Measurements from ENCODE around the gene BAK1.

Gene BAK1

GRCh38 chr6:33592595-33593413 lies 12.7 kb upstream of the BAK1 start:
- peak overlapping the region; percentile 81 to 99 (median 96) for H3K4me2 ChIP-seq
- H4K20me1 ChIP-seq: peaks cover 0 to 11% (median 0%) of the 10 kb centered on the region in 11 experiments; a peak in 3 of 22 replicates
- peak overlapping the region in 9 of 10 experiments; percentile 20 to 62 (median 41); a peak in 15 of 20 replicates for H3K4me3 ChIP-seq
- H3K9me3 ChIP-seq (replicated peaks in 1 of 11): no peaks in the 10 kb centered on the region
- TF ChIP-seq Cebpa-rat (IDR thresholded peaks at IDR 0.05): no peak
- peak overlapping the region in 9 of 11 experiments; percentile 9 to 62 (median 51); a peak in 13 of 22 replicates for H3K27ac ChIP-seq
- H3K4me1 ChIP-seq: peaks cover 32 to 92% (median 66%) of the 10 kb centered on the region in 10 experiments
- H3K9ac ChIP-seq: peak overlapping the region in 9 of 11 experiments; percentile 5 to 54 (median 41); a peak in 14 of 22 replicates
- H3K27me3 ChIP-seq: peaks cover 0 to 12% (median 0%) of the 10 kb centered on the region in 11 experiments; a peak in 3 of 22 replicates
- H3K36me3 ChIP-seq: no peaks in the 10 kb centered on the region

- peak overlapping the region in 3 of 10 experiments; percentile 41 to 56 (median 45); a peak in 5 of 20 replicates for H3K4me3 ChIP-seq
- no peaks in the 10 kb centered on the region for H3K36me3 ChIP-seq
- H3K9me3 ChIP-seq (replicated peaks in 1 of 11): no peaks in the 10 kb centered on the region
- no peak for TF ChIP-seq Cebpa-rat (IDR thresholded peaks at IDR 0.05)
- H3K27ac ChIP-seq: peak overlapping the region in 5 of 11 experiments; percentile 23 to 61 (median 51); a peak in 8 of 22 replicates
- peaks cover 32 to 88% (median 65%) of the 10 kb centered on the region in 10 experiments for H3K4me1 ChIP-seq
- H3K27me3 ChIP-seq: peaks cover 0 to 12% (median 0%) of the 10 kb centered on the region in 11 experiments; a peak in 3 of 22 replicates
- peaks cover 0 to 11% (median 0%) of the 10 kb centered on the region in 11 experiments; a peak in 3 of 22 replicates for H4K20me1 ChIP-seq
- peak overlapping the region in 1 of 11 experiments; percentile 20; a peak in 2 of 22 replicates for H3K9ac ChIP-seq
- H3K4me2 ChIP-seq: peak overlapping the region; percentile 81 to 99 (median 96)
These were observed 12.2 kb upstream of the BAK1 start for GRCh38 chr6:33592280-33592594.

DNA sequence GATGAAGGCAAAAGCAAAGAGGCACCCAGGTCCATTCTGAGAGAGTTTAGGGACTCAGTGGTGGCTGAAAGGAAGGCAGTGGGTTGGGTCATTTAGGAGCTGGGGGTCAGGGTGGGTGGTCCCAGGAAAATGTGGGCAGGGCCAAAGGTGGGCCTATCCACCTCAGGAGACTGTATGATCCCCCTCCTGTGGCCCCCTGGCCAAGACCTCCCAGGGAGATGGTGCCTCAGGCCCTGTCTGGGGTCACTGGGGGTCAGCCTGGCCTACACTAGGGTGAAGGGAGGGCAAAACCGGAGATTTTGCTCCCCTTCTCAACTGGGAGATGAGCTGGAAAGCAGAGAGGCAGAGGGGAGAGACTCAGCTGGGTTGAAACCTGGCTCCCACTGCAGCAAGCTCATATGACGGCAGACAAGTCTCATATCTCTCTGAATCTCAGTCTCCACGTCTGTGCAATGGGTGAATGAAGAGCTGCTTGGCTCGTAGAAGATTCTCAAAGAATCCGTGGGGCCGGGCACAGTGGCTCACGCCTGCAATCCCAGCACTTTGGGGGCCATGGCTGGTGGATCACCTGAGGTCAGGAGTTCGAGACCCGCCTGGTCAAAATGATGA lies 11.5 kb upstream of the BAK1 start:
- Histone ChIP-seq H4K20me1 (peaks cover 0 to 11% (median 0%) of the 10 kb centered on the region in 11 experiments; a peak in 3 of 22 replicates), H3K9me3 (replicated peaks in 1 of 11) (no peaks in the 10 kb centered on the region), H3K4me1 (peaks cover 27 to 83% (median 58%) of the 10 kb centered on the region in 10 experiments), H3K27ac (peak overlapping the region in 5 of 11 experiments; percentile 11 to 61 (median 54); a peak in 7 of 22 replicates), H3K9ac (peak overlapping the region in 1 of 11 experiments; percentile 44; a peak in 1 of 22 replicates), H3K4me2 (peak overlapping the region in 10 of 11 experiments; percentile 57 to 98 (median 95); a peak in 18 of 22 replicates), H3K27me3 (peaks cover 0 to 12% (median 0%) of the 10 kb centered on the region in 11 experiments; a peak in 3 of 22 replicates), H3K4me3 (no peak overlapping the region), H3K36me3 (no peaks in the 10 kb centered on the region)
- TF ChIP-seq Cebpa-rat (IDR thresholded peaks at IDR 0.05): no peak

- Histone ChIP-seq H3K4me1 (peaks cover 33 to 85% (median 61%) of the 10 kb centered on the region in 10 experiments), H3K27me3 (peaks cover 0 to 12% (median 0%) of the 10 kb centered on the region in 11 experiments; a peak in 3 of 22 replicates), H3K4me3 (no peak overlapping the region), H3K4me2 (peak overlapping the region; percentile 47 to 97 (median 75)), H3K9ac (peak overlapping the region in 9 of 11 experiments; percentile 11 to 44 (median 23); a peak in 11 of 22 replicates), H3K9me3 (replicated peaks in 1 of 11) (no peaks in the 10 kb centered on the region), H3K27ac (peak overlapping the region in 6 of 11 experiments; percentile 15 to 61 (median 42); a peak in 8 of 22 replicates), H3K36me3 (no peaks in the 10 kb centered on the region), H4K20me1 (peaks cover 0 to 11% (median 0%) of the 10 kb centered on the region in 11 experiments; a peak in 3 of 22 replicates)
- TF ChIP-seq Cebpa-rat (IDR thresholded peaks at IDR 0.05): no peak
These were observed 10.6 kb upstream of the BAK1 start for GRCh38 chr6:33590531-33591198.

DNA sequence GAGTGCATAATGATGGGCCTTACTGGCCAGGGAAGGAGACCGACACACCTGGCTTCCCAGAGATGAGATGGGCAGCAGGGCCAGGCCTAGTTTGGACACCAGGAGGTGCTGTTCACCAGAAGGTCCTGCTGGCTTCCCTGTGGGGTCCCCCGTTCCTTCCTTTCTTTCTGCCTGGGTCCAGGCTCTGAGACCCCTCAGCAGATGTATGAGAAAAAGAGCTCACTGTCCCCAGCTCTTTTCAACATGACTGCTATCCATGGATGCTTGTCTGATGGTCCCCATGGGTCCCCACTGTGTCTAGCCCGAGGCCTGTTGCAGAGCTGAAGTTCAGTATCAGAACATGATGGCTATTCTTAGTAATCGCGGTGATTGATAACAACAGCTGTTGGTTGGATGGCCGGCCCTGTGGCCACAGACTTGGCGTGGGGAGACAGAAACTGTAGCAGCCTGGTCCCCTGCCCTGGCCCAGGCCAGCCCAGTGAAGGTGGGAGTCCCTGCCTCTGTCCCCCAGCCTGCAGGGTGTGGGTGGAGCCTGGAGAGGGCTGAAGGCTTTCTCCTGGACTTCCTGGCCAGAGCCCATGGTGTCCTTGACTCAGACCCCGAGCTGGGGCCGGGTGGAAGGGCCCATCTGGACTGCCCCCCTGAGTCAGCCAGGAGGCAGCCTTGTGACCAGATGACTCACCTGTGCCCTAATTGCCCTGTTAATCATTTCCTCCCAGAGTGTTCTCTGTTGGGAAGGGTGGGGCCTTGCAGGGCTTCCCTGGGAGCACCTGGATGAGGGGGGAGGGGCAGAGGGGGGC lies 9.9 kb upstream of the BAK1 start:
- Histone ChIP-seq H3K9ac (peak overlapping the region in 7 of 11 experiments; percentile 16 to 44 (median 30); a peak in 9 of 22 replicates), H4K20me1 (peaks cover 0 to 11% (median 0%) of the 10 kb centered on the region in 11 experiments; a peak in 3 of 22 replicates), H3K9me3 (replicated peaks in 1 of 11) (no peaks in the 10 kb centered on the region), H3K4me3 (no peak overlapping the region), H3K27me3 (peaks cover 0 to 12% (median 0%) of the 10 kb centered on the region in 11 experiments; a peak in 3 of 22 replicates), H3K4me2 (peak overlapping the region; percentile 47 to 97 (median 75)), H3K4me1 (peaks cover 40 to 86% (median 63%) of the 10 kb centered on the region in 10 experiments), H3K27ac (peak overlapping the region in 3 of 11 experiments; percentile 13 to 50 (median 21); a peak in 3 of 22 replicates), H3K36me3 (no peaks in the 10 kb centered on the region)
- TF ChIP-seq Cebpa-rat (IDR thresholded peaks at IDR 0.05): no peak

GRCh38 chr6:33589392-33589730 lies 9.3 kb upstream of the BAK1 start:
- no peak overlapping the region for H3K27ac ChIP-seq
- peaks cover 0 to 12% (median 0%) of the 10 kb centered on the region in 11 experiments; a peak in 3 of 22 replicates for H3K27me3 ChIP-seq
- no peak overlapping the region for H3K9ac ChIP-seq
- no peak overlapping the region for H3K4me3 ChIP-seq
- TF ChIP-seq Cebpa-rat (IDR thresholded peaks at IDR 0.05): no peak
- peaks cover 42 to 88% (median 68%) of the 10 kb centered on the region in 10 experiments for H3K4me1 ChIP-seq
- peaks cover 0 to 11% (median 0%) of the 10 kb centered on the region in 11 experiments; a peak in 3 of 22 replicates for H4K20me1 ChIP-seq
- H3K9me3 ChIP-seq (replicated peaks in 1 of 11): no peaks in the 10 kb centered on the region
- H3K4me2 ChIP-seq: peak overlapping the region in 1 of 11 experiments; percentile 96; a peak in 3 of 22 replicates
- H3K36me3 ChIP-seq: no peaks in the 10 kb centered on the region

- H3K27me3 ChIP-seq: peaks cover 0 to 12% (median 0%) of the 10 kb centered on the region in 11 experiments; a peak in 3 of 22 replicates
- no peaks in the 10 kb centered on the region for H3K9me3 ChIP-seq (replicated peaks in 1 of 11)
- no peaks in the 10 kb centered on the region for H3K36me3 ChIP-seq
- peak overlapping the region in 3 of 11 experiments; percentile 9 to 17 (median 14); a peak in 2 of 22 replicates for H3K9ac ChIP-seq
- TF ChIP-seq Cebpa-rat (IDR thresholded peaks at IDR 0.05): no peak
- H3K4me1 ChIP-seq: peaks cover 42 to 87% (median 69%) of the 10 kb centered on the region in 10 experiments
- H3K4me3 ChIP-seq: no peak overlapping the region
- peaks cover 0 to 11% (median 0%) of the 10 kb centered on the region in 11 experiments; a peak in 3 of 22 replicates for H4K20me1 ChIP-seq
- H3K27ac ChIP-seq: no peak overlapping the region
- H3K4me2 ChIP-seq: peak overlapping the region in 2 of 11 experiments; percentile 11 to 30; a peak in 1 of 22 replicates
These were observed 8.8 kb upstream of the BAK1 start for GRCh38 chr6:33588894-33589293.
